Stimulated activated CD4-positive, alpha-beta T cell treated with anti-CD3 and anti-CD28 coated beads, Interleukin-12 subunit alpha, Interleukin-12 subunit beta, amount 100 ng/mL, for 24 hours (primary cell): ENCODE results near the gene CD151.

Experiments used
- DNase-seq, 2 experiments: peaks; one replicate each; pipeline ENCODE4 v3.0.0-alpha.2; 2020; ENCODE audit warnings: low read depth in 2 of 2

CD151 gene

DNA sequence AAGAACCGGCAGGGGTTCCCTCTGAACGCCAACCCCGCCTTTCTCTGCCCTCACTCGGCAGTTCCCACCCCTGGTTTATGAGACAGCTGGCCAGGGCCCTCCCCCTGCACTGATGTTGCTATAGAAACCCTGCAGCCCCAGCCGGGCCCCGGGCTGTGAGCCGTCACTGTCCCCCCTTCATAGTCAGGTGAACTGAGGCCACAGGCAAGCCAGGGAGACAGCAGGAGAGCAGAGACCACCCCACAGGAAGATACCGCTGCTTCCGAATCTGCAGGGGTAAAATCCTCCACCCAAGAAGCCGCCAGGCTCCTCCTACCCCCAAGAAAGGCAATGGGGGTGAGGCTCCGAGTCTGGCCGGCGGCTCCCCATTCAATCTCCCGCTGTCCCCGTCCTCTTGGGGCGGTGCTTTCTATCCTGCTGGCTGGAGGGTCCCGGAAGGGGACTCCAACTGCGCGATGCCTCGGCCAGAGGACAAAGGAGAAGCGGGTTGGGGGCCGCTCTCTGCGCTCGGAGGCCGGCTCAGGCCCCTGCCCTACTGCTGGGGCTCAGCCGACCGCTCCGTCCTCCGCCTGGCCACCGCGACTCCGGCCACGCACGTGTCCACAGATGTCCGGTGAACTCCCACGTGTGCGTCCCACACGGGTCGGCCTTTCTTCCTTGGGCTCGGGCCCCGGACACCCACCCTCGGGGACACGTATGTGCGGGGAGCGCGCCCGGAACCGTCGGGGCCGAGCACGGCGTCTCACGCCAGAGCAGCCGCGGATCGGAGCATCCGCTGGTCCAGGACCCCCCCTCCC is 35.3 kb upstream of the CD151 start:
- peak; percentile 52 to 74 for DNase-seq

DNA sequence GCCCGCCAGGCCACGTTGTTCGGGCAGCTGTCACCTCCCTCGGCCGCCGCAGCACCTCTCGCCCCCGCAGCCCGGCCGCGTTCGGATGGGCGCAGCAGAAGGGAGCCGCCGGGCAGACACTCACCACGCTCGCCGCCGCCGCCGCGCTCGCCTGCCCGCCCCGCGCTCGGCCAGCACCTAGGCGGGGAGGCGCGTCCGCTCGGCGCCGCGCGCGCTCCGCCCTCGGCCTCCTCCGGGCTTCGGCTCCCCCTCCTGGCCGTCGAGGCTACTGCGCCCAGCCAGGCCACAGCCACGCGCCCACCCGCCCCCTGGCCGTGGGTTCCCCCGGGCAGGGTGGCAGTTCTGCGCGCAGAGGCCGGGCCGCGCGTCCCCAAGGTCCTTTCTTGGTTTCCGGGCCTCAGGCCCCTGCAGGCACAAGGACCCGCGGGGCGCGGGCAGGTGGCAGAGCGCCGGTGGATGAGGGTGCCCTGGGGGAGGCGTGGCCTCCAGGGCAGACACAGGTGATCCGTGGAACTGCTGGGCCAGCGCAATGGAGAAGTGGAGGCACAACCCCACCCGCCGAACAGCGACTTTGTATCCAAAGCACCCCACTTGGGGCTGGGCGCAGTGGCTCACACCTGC is 34.5 kb upstream of the CD151 start, which contains the start of gene SLC25A22:
TSS of gene SLC25A22 (minus strand) at position 189 of the 621 bp plus-strand sequence. CDS start 3,275 bp downstream, outside the sequence.
- peak; percentile 64 to 81 for DNase-seq

DNA sequence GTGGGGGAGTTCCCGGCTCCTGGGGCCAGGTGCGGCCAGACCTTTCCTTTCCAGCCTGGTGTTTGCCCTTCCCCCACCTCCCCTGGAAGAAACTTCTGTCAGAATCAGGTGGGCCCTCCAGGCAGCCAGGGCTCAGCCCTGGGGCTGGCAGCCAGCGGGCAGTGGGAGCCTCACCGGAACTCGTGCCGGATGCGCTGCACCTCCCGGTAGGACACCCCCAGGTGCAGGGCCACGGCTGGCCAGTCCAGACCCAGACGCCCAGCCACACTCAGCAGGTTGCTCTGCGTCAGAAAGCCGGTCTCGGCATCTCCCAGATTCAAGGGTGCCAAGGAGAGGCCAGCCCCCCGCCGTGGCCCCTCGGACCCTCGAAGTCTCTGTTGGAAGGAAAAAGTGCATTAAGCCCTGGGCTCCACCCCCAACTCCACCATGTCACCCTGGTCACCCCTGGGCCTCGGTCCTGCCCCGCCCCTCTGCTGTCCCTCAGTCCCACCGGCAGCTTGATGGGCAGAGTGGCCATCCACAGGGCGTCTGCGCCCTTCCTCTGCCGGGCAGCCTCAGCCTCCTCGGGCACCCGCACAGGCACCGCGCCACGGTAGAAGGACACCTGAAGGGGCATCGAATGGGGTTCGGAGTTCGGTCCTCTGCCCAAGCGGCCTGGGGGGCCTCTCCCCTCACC is 33.0 kb upstream of the CD151 start:
- DNase-seq = no peak

DNA sequence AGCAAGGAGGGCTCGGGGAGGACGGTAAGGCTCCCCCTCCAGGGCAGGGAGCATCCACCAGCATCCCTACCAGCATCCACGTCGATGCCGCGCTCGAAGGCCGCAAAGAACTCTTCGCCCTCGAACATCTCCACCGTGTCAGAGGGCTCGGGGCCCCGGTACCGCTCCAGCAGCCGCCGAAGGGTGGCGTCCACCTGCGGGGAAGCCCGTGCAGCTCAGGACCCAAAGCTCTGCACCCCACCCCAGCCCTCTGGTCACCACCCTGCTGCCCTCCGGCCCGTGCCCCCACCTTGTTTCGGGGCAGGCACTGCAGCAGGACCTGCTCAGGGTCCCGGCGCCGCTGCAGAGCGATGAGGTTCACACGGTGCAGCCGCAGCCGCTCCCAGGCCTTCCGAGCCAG is 32.3 kb upstream of the CD151 start:
- DNase-seq = no peak

DNA sequence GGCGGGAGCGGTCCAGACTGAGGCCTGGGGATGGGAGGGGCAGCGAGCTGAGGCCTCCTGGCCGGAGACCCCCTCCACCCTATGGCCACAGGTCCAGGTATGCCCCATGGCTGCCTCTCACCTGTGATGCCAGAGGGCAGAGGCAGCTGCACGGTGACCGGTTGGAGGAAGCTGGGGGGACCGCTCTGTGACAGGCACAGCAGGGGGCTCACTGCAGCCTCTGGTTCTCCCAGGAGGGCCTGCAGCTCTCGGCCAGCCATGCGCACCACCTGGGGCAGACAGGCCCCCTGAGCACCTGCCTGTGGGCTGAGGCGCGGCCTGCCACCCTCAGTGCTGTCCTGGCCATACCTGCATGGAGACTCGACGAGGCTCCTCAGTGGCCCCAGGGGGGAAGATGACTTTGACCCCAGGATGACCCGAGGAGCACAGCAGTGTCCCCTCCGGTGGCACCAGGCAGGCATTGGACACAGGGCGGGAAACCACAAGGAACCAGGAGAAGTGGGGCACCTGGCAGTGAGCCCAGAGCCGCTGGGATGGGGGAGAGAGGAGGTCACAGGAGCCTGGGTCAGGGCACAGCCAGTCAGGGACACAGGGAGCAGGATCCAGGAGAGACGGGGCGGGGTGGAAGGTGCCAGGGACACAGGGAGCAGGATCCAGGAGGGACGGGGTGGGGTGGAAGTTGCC is 31.5 kb upstream of the CD151 start:
- no peak for DNase-seq

DNA sequence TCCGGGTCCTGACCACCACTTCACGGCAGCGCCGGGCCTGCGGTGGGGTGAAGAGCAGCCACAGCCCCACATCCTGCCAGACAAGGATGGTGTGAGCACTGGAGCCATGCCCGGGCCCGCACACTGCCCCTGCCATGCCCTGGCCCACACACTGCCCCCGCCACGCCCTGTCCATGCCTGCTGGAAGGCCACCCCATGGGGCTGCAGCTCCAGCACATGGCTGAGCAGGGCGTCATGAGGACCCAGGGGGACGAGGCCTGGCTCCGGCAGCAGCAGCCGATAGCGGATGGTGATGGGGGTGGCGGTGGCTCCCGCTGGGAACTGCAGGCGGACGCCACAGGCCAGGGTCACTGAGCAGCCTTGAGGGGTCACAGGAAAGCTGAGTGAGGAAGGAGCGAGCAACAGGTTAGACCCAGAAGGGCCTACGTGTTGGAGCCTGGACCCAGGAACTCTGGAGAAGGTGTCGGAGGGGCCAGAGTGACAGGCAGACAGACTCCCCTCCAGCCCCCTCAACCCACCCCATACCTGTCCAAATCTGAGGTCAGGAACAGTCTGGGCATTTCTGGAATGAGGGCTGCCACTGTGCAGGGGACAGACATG is 30.6 kb upstream of the CD151 start:
- no peak for DNase-seq

DNA sequence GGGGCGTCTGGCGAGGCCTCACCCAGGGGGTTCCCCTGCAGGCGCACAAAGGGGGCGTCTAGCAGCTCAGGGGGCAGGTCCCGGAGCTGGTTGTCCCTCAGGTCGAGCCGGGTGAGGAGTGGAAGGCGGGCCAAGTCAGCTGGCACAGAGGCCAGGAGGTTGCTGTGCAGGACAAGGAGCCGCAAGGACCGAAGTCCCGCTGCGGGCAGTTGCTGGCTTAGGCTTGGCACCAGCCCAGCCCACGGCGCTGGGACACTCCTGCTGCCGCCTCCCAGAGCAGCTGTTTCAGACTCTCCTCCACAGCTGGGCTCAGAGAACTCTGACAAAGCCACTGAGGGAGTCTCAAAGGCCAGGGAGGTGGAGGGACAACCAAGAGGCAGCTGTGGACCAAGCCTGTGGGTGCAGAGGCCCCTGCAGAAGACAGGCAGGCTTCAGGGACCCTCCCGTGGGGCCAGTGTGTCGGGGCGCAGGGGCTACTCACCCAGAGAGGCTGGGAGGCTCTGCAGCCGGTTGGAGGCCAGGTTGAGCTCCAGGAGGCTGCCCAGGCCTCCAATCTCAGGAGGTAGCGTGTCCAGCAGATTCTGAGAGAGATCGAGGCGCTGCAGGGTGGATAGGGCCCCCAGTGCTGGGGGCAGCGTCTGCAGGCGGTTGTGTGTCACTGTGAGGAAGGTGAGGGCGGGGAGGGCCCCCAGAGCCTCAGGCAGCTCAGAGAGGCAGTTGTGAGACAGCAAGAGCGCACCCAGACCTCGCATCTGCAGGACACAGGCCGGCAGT is 29.9 kb upstream of the CD151 start:
- no peak for DNase-seq

DNA sequence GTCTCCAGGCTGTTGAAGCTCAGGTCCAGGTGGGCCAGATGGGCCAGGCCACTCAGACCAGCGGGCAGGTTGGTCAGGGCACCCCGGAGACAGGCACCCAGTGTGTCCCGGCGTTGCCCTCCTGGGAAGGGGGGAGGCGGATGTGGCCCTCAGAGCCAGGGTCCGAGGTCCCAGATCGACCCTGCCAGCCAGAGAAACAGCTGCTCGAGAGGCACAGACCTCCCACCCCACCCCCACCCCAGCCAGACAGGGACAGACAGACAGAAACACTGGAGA is 29.3 kb upstream of the CD151 start:
- DNase-seq = no peak

DNA sequence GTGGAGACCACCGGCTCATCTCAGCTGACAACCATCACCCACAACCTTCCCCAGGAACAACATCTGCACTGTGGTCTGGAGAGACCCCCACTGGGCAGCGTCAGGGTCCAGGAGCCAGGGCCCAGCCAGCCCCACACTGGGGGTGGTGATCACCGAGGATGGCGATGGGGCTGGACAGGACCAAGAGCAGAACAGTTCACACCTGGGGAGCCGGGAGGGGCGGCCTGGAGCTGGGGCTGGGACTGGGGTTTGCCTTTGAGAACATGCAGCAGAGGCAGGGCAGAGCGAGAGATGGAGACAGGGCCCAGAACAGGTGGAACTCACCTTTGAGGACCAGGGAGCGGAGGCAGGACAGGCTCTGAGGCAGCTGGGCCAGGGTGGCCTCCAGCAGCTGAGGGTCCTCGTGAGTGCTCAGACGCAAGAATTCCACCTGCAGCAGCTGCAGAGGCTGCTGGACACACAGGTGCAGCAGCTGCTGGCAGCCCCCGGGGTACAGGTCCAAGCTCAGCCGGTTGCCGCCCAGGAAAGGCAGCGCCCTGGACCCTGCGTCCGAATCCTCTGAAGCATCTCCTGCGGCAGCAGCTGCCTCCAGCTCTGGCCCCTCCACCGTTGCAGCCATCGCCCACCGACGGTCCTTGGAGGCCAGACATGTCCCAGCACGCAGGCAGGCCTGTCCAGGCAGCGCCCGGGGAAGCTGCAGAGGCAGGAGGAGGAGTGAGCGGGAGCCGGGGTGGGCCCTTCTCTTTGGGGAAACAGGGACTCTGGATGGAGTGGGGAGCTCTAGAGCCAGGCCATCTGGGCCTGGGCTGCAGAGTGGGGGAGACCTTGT is 28.8 kb upstream of the CD151 start:
- DNase-seq = no peak

DNA sequence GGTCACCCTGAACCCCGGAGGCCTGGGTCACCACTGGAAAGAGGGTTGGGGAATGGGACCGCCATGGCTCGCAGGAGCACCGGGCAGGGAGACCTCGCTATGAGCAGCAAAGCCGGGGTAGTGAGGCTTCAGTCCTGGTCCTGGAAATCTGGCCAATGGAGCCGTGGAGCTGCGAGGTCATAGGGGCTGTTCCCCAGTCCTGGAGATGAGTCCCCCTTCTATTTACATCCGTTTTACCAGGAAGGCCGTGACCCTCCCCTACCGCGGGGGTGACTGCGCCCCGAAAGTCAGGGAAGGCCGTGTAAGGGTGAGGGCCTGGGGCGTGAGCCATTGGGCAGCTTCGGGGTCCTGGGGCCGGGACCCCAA is 28.2 kb upstream of the CD151 start:
- DNase-seq = no peak

DNA sequence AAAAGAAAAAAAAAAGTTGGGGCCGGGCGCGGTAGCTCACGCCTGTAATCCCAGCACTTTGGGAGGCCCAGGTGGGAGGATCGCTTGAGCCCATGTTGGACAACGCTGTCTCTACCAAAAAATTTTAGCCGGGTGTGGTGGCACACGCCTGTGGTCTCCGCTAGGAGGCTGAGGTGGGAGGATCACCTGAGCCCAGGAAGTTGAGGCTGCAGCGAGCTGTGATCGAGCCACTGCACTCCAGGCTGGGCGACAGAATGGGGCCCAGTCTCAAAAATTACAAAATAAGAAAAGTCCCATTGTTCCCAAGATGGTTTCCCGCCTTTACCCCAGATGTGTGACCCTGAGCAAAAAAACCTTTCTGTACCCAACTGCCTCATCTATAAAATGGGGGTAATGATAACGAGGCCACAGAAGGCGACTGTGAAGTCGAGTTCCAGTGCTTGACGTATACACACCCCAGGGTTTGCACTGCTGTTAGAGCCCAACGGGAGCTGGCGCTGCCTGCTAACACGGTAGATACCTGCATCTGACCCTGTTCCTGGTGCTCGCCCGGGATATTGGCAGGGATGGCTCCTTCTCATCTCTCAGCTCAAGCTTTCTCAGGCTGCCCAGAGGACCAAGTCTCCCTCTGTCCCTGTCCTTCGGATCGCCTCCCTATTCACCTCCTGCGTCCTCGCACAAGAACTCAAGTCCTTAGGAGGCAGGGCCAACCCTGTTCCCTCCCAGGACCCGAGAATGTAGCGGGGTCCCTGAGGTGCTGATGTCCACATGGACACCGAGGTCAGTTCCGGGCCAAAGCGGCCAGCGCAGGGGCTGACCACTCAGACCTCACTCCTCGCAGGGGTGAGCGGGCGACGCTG is 24.1 kb upstream of the CD151 start:
- DNase-seq = no peak

DNA sequence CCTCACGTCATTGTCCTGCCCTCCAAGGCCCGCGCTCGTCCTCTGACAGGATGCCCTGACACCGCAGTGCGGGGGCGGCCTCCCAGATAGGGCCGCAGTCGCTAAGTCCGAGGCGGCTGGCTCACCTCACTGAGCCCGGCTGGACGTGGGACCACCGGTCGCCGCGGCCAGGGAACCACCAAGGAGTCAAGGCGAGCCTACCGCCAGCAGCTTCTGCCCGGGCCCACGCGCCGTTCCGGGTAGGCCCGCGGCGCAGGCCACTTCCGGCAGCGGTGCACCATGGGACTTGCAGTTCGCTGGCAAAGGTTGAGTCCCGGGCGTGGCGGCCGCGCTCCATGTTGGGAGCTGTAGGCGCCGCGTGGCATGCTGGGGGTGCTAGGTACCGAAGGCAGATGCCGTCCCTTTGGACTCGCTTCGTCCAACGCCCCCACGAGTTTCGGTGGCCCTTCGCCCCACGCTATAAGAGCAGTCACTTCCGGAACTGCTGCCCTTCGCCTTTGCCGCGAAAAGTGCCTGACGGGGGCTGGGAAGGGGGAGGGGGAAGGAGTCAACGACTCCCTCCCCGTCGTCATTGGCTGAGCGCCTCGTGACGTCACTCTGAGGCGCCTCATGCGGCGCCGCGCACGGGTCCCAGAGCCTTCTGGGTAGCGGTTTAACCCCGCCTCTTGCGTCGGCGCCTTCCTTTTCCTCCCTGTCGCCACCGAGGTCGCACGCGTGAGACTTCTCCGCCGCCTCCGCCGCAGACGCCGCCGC is 23.3 kb upstream of the CD151 start, which contains the start of gene RPLP2:
TSS of gene RPLP2 (plus strand) at position 681 of the 753 bp plus-strand sequence. CDS start 268 bp downstream, outside the sequence.
- peak; percentile 97 for DNase-seq

DNA sequence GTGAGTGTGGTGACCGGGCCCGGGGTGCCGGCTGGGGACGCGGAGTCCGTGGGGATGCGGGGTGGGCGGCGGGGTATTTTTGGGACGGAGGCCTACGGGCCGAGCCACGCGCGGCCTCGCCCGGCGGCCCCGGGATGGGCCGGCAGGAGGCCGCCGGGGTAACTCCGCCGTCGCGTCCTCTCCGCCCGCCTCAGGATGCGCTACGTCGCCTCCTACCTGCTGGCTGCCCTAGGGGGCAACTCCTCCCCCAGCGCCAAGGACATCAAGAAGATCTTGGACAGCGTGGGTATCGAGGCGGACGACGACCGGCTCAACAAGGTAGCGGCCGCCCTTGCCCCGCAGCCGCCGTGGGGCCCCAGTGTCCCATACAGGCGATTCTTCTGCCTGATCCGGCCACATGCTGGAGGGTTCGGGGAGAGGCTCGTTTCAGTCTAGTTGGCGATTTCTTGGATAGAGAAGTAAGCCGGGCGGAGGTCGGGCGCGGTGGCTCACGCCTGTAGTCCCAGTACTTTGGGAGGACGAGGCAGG is 22.6 kb upstream of the CD151 start:
- no peak for DNase-seq

DNA sequence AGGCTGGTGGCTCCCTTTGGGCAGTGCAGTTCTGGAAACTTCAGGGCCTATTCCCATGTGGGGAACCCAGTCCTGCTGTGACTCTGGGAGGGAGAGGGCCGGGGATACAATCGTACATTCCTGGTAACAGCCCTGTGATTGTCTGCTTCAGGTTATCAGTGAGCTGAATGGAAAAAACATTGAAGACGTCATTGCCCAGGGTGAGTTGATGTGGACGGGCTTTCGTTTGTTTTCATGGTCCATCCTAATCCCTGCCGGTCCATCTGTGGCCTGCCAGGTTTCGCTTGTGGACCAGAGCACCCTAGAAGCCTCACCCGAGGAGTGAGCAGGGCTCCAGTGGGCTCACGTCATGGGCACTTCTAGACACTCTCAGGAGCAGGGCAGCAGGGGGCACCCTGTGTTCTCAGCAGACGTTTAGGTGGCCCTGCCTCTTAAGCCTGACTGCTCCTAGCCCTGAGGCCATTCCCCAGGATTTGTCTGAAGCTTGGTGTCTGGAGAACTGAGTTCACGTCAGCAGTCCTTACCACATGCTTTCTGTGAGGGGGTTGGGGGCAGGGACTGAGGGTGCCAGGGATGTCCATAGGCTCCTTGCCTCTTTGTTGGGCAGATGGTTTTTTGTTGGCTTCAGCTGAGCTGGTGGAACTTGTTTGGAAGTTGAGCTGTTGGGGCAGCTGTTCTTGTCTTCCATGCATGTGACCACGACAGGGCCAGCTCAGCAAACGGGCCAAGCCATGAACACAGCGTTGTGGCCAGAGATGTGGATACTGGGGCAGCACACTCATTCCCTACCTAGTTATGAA is 21.1 kb upstream of the CD151 start:
- DNase-seq = no peak

DNA sequence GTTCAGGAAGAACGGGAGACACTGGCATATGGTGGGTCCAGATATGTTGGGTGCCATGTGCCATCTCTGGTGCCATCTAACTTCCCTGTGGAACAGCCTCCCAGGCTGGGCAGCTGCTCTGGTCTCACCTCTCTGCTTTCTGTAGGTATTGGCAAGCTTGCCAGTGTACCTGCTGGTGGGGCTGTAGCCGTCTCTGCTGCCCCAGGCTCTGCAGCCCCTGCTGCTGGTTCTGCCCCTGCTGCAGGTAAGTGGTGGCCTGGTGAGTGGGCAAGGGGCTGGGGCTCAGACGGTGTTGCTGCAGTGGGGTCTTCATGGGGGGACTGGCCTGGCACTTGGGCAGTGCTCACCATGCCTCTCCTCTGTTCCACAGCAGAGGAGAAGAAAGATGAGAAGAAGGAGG is 20.4 kb upstream of the CD151 start:
- DNase-seq = no peak

DNA sequence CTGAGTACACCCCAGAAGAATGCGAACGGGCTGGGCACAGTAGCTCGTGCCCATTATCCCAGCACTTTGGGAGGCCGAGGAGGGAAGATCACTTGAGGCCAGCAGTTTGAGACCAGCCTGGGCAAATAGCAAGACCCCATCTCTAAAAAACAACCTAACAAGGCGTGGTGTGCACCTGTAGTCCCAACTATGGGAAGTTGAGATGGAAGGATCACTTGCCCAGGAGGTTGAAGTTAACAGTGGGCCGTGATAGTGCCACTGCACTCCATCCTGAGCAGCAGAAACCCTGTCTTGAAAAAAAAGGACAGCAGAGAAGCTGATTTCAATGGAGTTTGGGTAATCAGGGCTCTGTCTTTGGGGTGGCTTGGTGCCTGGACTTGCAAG is 19.7 kb upstream of the CD151 start:
- no peak for DNase-seq

DNA sequence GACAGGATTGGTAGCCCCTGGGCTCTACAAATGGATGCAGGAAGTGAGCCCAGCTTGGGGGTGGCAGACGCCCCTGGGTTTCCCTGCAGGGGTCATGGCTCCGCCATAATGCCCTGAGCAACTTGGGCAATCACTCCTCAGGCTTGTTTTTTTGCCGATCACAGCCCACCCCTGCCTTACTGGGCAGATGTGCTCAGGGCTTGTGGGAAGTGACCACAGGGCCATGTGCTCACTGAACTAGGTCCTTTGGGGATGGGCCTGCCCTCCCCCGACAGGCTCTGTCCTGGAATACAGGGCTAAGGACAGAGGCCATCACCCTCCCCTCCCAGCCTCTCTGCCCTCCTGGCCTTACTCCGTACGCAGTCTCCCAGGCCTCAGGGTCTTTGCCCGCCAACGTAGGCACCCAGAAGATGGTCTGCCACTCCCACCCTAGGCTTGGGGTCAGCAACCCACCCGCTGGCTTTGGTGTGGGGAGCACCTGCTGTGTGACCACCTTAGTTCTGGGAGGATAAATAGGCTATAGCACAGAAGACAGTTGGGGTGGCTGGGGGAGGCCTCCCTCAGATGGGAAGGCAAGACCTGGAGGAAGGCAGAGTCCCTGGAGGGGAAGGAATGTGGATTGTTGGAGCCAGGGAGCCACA is 19.2 kb upstream of the CD151 start:
- DNase-seq = no peak
